ENCODE measurements around the gene C11orf24.

DNA sequence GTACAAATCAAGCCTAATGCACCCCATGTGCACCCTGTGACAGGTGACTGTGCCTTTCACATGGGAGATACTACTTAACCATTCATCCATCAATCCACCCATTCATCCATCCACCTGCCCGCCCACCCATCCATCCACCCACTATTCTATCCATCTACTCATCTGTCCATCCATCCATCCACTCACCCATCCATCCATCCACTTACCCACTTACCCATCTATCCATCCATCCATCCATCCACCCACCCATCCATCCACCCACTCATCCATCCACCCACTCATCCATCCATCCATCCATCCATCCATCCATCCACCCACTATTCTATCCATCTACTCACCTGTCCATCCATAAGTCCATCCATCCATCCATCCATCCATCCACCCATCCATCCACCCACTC lies 7.5 kb downstream of the C11orf24 start:
- no peak for TF ChIP-seq EZH2phosphoT487 (IDR thresholded peaks at IDR 0.05; ENCODE audit: insufficient read depth, low read depth)
- no peak for TF ChIP-seq EZH2 (IDR thresholded peaks at IDR 0.05; ENCODE audit: insufficient read depth, poor library complexity, severe bottlenecking)
